ENCODE results near the gene GOLIM4. TPM values are rescaled to one million over a fixed set of nuclear protein-coding genes. Genes with fewer than 3 reads are reported as not detected.

GOLIM4 gene
- total RNA-seq, 3 donors from 2014 or later = 60.8 to 102 (median 80.4) TPM

- H3K9me3 ChIP-seq = no peaks in the 10 kb centered on the region
- ATAC-seq (no peak), DNase-seq (no peak)
- no peaks in the 10 kb centered on the region for H3K36me3 ChIP-seq (ENCODE audit: low read depth)
- H3K4me1 ChIP-seq (ENCODE audit: low read depth) = no peaks in the 10 kb centered on the region
- intact Hi-C loops (cut with DNase I, micrococcal nuclease) = no loop called here
- TF ChIP-seq CTCF (IDR thresholded peaks at IDR 0.05) = no peak
- H3K4me3 ChIP-seq = no peak overlapping the region
Observed at GRCh38 chr3:168127466-168127865, 31.7 kb upstream of the GOLIM4 start.

GRCh38 chr3:168124791-168125190, 29.1 kb upstream of the GOLIM4 start:
- ATAC-seq = peak; percentile 68
- DNase-seq = no peak
- intact Hi-C loops (cut with DNase I, micrococcal nuclease) = no loop called here
- Histone ChIP-seq H3K9me3 (no peaks in the 10 kb centered on the region), H3K4me3 (no peak overlapping the region), H3K36me3 (ENCODE audit: low read depth) (no peaks in the 10 kb centered on the region), H3K4me1 (ENCODE audit: low read depth) (peaks cover 3% of the 10 kb centered on the region)
- TF ChIP-seq CTCF (IDR thresholded peaks at IDR 0.05) = no peak

DNA sequence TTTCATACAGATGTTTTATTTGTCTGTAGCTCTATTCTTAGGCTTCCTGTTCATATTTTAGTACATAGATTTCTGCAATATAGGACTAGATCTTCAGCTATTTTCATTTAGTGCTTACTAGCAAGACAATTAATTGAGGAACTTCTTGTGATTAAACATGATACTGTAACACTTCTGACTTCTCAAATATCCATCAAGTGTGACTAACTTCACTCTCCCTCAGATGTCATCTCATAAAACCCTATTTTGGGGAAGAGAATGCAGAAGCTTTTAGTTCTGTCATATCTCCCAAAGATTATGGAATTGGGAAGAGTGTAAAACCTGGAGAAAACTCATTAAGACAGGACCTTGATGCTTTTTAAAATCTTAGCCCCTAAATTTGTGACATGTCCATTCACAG, 28.6 kb upstream of the GOLIM4 start:
- no peak for TF ChIP-seq CTCF (IDR thresholded peaks at IDR 0.05)
- ATAC-seq = no peak
- intact Hi-C loops (cut with DNase I, micrococcal nuclease) = no loop called here
- no peak for DNase-seq
- peaks cover 3% of the 10 kb centered on the region for H3K4me1 ChIP-seq (ENCODE audit: low read depth)
- no peaks in the 10 kb centered on the region for H3K9me3 ChIP-seq
- H3K36me3 ChIP-seq (ENCODE audit: low read depth) = no peaks in the 10 kb centered on the region
- no peak overlapping the region for H3K4me3 ChIP-seq

DNA sequence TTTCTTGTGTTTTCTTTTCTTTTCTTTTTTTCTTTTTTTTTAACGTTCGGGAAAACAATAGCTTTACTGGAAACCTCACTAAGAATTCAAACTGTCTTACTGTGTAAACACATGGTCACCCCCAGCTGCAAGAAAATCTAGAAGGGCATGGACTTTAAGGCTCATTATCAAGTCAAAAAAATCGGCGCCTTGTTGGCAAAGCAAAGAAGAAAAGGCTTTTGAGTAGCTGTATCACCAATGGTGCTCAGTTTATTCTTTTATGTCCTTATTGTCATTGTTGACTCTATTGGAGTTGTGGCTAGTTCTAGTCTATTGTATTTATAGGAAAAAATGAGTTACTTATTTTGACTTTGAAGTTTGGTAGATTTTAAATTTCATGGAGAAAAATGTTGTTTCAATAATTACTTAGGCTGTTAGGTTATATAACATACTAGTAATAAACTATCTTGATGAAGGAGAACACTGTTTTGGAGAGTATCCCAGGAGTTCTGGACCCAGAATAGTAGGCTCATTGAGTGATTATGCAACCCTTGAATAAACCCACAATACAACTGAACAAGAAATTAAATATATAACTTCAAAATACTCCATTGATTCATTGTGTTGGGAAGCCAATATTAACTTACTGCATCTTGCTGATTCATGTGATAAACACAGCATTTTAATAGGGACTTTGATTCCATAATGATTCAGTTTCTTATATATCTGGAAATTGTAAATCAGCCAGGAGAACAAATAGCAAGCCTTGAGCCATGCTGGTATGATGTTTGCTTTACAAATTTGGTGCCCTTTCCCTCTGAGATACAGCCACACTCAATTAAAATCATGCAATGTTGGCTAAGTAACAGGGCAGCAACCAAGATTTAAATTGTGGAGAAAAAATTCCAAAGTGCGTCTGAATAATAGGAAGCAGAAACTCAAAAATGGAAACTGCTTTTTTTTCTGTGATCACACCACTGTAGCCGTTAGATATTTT, 27.8 kb upstream of the GOLIM4 start:
- DNase-seq (no peak), ATAC-seq (peak; percentile 62)
- no peak for TF ChIP-seq CTCF (IDR thresholded peaks at IDR 0.05)
- Histone ChIP-seq H3K36me3 (ENCODE audit: low read depth) (no peaks in the 10 kb centered on the region), H3K4me1 (ENCODE audit: low read depth) (peaks cover 3% of the 10 kb centered on the region), H3K4me3 (no peak overlapping the region), H3K9me3 (no peaks in the 10 kb centered on the region)
- intact Hi-C loops (cut with DNase I, micrococcal nuclease) = no loop called here

GRCh38 chr3:168121184-168122017, 25.7 kb upstream of the GOLIM4 start:
- intact Hi-C loops (cut with DNase I, micrococcal nuclease) = no loop called here
- no peaks in the 10 kb centered on the region for H3K36me3 ChIP-seq (ENCODE audit: low read depth)
- ATAC-seq (peak; percentile 31), DNase-seq (peak in 2 of 3 donors; percentile 32 to 36)
- TF ChIP-seq CTCF (IDR thresholded peaks at IDR 0.05) = no peak
- H3K4me3 ChIP-seq = no peak overlapping the region
- H3K4me1 ChIP-seq (ENCODE audit: low read depth) = peaks cover 15% of the 10 kb centered on the region
- H3K9me3 ChIP-seq = no peaks in the 10 kb centered on the region

Measured in mucosa of descending colon (tissue), 3 donors.